Stimulated activated CD4-positive, alpha-beta T cell treated with anti-CD3 and anti-CD28 coated beads, Interleukin-4, amount 100 ng/mL, for 1 hour (primary cell): ENCODE measurements around the gene AFF3.
"Not testable (repeated sequence)": the region's sequence is repeated elsewhere in the genome, so short reads cannot be mapped to it uniquely, and the experiment has no call there.

Experiments used
- DNase-seq: peaks from one replicate; pipeline ENCODE4 v3.0.0-alpha.2; 2020

The AFF3 gene

GRCh38 chr2:99689145-99689742 is 453.1 kb downstream of the AFF3 start:
- no peak for DNase-seq

GRCh38 chr2:99688699-99689098 is 453.7 kb downstream of the AFF3 start:
- DNase-seq, result no peak

GRCh38 chr2:99682275-99683060 is 459.9 kb downstream of the AFF3 start:
- DNase-seq, result no peak

GRCh38 chr2:99680946-99681345 is 461.4 kb downstream of the AFF3 start:
- DNase-seq, result no peak

- no peak for DNase-seq
Measured at GRCh38 chr2:99679518-99679917, 462.9 kb downstream of the AFF3 start.

- DNase-seq, result no peak
Measured at GRCh38 chr2:99678625-99679024, 463.8 kb downstream of the AFF3 start.

GRCh38 chr2:99677814-99678213 is 464.6 kb downstream of the AFF3 start:
- DNase-seq, result no peak

- DNase-seq, result no peak
Measured at GRCh38 chr2:99675130-99675661, 467.2 kb downstream of the AFF3 start.

GRCh38 chr2:99674090-99674489 is 468.3 kb downstream of the AFF3 start:
- DNase-seq, result no peak

- DNase-seq, result no peak
Measured at GRCh38 chr2:99672766-99673350, 469.5 kb downstream of the AFF3 start.

- no peak for DNase-seq
Measured at GRCh38 chr2:99670768-99671734, 471.3 kb downstream of the AFF3 start.

GRCh38 chr2:99666256-99666655 is 476.1 kb downstream of the AFF3 start:
- no peak for DNase-seq

GRCh38 chr2:99663641-99664040 is 478.7 kb downstream of the AFF3 start:
- no peak for DNase-seq

- no peak for DNase-seq
Measured at GRCh38 chr2:99662761-99663341, 479.5 kb downstream of the AFF3 start.

- not testable (repeated sequence) for DNase-seq
Measured at GRCh38 chr2:99661761-99662160, 480.6 kb downstream of the AFF3 start.

GRCh38 chr2:99660616-99661406 is 481.6 kb downstream of the AFF3 start:
- DNase-seq, result no peak

- no peak for DNase-seq
Measured at GRCh38 chr2:99659874-99660273, 482.5 kb downstream of the AFF3 start.

GRCh38 chr2:99657691-99658258 is 484.6 kb downstream of the AFF3 start:
- DNase-seq, result no peak

GRCh38 chr2:99656994-99657393 is 485.4 kb downstream of the AFF3 start:
- DNase-seq, result no peak

GRCh38 chr2:99653433-99653832 is 489.0 kb downstream of the AFF3 start:
- no peak for DNase-seq

- DNase-seq, result no peak
Measured at GRCh38 chr2:99652862-99653261, 489.5 kb downstream of the AFF3 start.
